GM18951 (cell line): ENCODE measurements around the gene BECN2.

ENCODE experiments used
- POLR2A ChIP-seq: IDR thresholded peaks from 4 replicates; pipeline ENCODE4 v1.6.1; 2011; ENCODE audit warnings: mild to moderate bottlenecking; ENCODE audit not compliant: insufficient read length, insufficient read depth; ENCODE audit errors: extremely low read depth
- in situ Hi-C: fragments of 300-500 bp; cut with MboI; formaldehyde crosslinking; loops from one replicate; pipeline ENCODE4 v1.12.0; 2022; ENCODE audit warnings: low sequenced_read_pairs, mixed read lengths, inconsistent platforms; ENCODE audit not compliant: unreplicated experiment

Gene BECN2, protein sequence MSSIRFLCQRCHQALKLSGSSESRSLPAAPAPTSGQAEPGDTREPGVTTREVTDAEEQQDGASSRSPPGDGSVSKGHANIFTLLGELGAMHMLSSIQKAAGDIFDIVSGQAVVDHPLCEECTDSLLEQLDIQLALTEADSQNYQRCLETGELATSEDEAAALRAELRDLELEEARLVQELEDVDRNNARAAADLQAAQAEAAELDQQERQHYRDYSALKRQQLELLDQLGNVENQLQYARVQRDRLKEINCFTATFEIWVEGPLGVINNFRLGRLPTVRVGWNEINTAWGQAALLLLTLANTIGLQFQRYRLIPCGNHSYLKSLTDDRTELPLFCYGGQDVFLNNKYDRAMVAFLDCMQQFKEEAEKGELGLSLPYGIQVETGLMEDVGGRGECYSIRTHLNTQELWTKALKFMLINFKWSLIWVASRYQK

DNA sequence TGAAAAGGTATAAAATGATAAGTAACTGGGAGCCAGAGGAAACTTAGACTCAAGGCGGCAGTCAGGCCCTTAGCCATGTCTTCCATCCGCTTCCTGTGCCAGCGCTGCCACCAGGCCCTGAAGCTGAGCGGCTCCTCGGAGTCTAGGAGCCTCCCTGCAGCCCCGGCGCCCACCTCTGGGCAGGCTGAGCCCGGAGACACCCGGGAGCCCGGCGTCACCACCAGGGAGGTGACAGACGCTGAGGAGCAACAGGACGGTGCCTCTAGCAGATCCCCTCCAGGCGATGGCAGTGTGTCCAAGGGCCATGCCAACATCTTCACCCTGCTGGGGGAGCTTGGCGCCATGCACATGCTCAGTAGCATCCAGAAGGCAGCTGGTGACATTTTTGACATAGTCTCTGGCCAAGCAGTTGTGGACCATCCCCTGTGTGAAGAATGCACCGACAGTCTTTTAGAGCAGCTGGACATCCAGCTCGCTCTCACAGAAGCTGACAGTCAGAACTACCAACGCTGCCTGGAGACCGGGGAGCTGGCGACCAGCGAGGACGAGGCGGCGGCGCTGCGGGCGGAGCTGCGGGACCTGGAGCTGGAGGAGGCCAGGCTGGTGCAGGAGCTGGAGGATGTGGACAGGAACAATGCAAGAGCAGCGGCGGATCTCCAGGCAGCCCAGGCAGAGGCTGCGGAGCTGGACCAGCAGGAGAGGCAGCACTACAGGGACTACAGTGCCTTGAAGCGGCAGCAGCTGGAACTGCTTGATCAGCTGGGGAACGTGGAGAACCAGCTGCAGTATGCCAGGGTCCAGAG, at the start of gene BECN2:
Gene BECN2, plus strand, starts transcription at position 76 of the 803 bp plus-strand sequence. Its CDS starts 0 bp downstream, at position 76.
- TF ChIP-seq POLR2A: no peak
- in situ Hi-C loops: no loop called here

DNA sequence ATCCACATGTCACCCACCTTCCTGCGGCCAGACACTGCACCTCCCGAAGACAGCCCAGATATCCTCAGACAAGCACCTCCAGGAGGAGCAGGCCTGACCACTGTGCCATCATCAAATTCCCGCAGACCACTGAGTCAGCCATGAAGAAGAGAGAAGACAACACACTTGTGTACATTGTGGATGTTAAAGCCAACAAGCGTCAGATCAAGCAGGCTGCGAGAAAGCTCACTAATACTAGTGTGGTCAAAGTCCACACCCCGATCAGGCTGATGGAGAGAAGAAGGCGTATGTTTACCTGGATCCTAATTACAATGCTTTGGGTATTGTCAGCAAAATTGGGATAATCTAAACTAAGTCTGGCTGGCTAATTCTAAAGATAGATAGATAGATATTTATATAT, 41.4 kb upstream of the BECN2 start:
- no peak for TF ChIP-seq POLR2A
- in situ Hi-C loops: no loop called here

DNA sequence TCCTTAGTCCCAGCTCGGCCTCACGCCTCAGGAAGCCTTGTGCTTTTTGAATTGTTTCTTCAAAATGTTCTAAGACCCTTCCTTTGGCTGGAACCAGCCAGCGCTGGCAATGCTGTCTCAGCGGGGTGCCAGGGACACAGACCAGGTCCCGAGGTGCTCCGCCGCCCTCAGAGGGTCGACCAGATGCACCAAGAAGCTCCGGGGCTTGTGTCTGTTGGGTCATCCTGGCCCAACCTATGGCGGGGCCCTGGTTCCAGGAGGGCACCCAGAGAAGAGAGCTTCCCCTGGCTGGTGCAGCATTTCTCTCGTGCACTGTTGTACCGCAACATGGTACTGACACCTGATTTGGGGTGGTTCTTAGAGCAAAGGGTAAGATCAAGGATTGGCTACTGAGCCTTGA, 40.1 kb upstream of the BECN2 start:
- TF ChIP-seq POLR2A: no peak
- in situ Hi-C loops: no loop called here

DNA sequence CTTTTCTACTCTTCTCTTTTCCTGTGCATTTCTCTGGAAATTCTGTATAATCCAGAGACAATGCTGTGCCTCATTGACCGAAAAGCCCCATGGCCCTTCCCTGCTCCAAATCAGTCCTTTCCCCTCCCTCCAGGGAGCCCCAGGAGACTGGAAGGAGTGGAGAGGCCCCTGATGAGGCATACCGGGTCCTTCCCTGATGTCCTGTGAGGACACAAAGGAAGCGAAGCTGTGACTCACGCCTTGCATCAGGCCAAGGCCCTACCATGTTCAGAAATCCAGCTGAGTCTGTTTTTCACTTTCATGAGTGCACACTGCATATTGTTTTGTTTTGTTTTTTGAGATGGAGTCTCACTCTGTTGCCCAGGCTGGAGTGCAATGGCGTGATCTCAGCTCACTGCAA, 38.7 kb upstream of the BECN2 start:
- in situ Hi-C loops: no loop called here
- TF ChIP-seq POLR2A: no peak

DNA sequence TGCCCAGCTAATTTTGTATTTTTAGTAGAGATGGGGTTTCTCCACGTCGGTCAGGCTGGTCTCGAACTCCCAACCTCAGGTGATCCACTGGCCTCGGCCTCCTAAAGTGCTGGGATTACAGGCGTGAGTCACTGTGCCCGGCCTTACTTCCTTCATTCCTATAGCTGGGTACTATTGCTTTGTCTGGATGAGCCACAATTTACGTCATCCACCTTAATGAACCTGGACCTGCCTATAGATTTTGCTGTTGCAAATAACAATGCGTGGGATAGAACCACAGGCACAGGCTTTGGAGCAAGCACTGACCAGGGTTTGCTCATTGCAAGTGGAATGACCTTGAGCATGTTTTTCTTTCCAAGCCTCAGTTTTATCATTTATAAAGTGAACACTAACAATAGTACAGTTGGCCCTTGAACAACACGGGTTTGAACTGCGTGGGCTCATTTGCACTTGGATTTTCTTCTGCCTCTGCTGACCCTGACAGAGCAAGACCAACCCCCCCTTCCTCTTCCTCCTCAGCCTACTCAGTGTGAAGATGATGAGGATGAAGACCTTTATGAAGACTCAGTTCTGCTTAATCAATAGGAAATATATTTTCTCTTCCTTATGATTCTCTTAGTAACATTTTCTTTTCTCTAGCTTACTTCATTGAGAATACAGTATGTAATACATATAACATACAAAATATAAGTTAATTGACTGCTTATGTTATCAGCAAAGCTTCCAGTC, 33.3 kb upstream of the BECN2 start:
- in situ Hi-C loops: no loop called here
- TF ChIP-seq POLR2A: no peak

DNA sequence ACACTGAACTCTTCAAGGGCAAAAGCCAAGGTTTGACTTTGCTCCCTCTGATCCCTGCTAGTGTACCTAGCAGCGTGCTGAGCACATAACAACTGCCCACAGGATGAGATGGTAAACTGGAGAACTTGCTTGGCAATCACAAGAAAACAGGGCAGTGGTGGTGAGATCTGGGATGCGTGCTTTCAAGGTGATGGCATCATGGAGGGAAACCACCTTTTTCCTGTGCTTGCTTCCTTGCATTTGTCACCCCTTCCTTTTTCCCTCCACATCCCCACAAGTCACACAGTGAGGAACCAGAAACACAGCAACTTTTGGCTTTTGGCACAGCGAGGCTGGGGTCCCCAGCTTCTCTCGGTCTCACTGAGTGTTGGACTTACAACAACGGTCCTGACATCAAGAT, 31.4 kb upstream of the BECN2 start:
- TF ChIP-seq POLR2A: no peak
- in situ Hi-C loops: no loop called here

DNA sequence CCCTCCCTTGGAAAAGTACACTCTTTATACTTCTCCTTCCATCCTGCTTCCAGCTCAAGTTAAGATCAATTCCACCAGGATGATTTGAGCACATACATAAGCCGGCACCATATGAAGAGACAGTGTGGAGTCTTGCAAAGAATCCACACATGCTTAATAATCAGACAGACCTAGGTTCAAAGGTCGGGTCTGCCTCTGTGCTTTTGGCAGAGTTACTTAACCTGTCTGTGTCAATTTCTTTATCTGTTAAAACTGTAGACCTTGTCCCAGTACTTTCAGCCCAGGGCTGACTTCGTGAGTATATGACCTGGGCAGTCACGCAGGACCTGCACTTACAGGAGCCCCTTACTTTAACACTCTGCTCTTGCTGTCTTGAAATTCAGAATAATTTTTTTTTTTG, 30.2 kb upstream of the BECN2 start:
- in situ Hi-C loops: no loop called here
- no peak for TF ChIP-seq POLR2A

DNA sequence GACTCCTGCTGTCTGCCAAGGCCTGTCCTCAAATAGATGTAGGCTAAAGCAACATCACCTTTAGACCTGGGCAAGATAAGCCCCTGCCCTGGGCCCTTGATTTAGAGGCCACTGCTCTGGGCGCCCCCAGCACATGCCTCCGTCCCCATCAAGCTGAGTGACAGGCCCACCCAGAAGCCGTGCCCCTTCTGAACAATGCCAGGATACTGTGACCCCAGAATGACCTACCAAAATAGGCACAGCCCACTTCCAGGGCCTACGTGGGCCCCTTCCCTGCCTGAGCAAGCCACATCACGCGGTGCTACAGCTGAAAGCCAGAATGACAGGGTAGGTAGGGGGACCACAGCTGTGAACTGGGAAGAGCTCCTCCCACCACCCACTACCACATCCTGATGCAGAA, 24.7 kb upstream of the BECN2 start:
- in situ Hi-C loops: no loop called here
- TF ChIP-seq POLR2A: no peak

DNA sequence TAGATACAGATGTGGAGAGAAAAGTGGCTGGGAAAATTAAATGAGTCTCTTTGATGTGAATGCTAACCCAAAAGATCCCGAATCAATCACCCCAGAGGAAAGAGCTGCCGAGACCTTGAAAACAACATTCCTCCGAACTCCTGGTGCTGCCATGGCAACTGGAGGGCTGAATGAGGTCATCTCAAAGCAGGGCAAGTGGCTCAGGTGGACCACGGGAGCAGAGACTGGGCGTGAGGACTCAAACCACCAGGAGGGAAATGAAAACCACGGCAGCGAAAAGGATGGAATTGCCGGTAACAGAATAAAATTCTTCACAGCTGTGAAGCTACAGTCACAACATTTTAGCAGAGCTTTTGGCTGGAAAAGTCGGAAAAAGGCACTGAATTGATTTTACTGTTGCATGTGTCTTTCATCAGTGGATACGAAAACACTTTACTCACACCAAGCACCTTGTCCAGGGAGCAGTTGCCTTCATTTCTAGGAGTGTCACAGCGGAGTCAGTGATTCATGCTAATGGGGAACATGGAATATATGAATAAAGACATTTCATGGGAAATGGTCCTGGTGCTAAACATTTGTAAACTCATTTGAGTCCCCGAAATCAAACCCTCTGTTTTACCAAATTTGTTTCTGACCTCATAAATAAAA, 23.2 kb upstream of the BECN2 start:
- in situ Hi-C loops: no loop called here
- no peak for TF ChIP-seq POLR2A

DNA sequence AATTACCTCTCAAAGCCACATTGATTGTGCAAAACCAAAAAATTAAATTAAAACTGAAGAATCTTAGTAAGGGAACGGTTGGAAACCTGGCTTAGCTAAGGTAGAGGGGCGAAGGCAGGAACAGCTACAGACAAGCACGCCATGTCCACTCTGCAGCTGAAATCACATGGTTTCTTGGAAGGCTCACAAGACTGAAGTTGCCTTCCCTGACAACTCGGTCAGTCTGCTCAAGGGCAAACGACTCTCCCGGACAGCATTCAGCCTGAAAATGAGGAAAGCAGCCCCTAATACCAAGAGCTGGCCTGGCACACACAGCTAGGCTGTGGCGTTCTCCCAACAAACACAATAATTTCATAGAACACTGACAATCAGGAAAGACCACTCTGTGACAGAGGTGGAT, 22.7 kb upstream of the BECN2 start:
- in situ Hi-C loops: no loop called here
- TF ChIP-seq POLR2A: no peak

DNA sequence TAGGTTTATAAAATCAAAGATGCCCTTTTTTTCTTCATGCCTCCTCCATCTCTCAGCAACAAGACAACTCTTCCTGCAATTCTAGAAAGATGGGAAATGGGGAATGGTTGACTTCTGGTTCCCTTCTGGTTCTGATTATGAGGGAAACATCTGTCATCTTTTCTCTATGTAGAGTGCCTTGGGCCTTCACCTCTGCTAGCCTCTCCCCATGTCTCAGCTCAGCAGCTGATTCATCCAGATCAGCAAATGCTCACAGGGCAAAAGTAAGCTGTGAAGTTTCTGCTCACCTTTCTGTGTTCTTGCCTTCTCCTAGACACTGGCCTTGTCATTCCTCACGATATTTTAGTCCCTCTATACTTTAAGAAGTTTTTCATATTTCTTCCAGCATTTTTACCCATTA, 17.8 kb upstream of the BECN2 start:
- in situ Hi-C loops: no loop called here
- TF ChIP-seq POLR2A: no peak

DNA sequence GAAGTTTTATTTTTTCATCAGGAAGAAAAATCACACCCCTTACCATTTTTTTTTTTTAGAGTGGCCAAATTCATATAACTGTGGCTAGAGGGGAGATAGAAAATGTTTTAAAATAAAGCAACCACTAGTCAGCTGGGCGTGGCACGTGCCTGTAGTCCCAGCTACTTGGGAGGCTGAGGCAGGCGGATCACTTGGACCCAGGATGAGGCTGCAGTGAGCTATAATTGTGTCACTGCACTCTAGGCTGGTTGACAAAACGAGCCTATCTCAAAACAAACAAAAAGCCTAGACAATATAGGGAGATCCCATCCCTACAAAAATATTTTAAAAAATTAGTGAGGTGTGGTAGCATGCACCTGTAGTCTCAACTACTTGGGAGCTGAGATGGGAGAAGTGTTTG, 14.8 kb upstream of the BECN2 start:
- in situ Hi-C loops: no loop called here

DNA sequence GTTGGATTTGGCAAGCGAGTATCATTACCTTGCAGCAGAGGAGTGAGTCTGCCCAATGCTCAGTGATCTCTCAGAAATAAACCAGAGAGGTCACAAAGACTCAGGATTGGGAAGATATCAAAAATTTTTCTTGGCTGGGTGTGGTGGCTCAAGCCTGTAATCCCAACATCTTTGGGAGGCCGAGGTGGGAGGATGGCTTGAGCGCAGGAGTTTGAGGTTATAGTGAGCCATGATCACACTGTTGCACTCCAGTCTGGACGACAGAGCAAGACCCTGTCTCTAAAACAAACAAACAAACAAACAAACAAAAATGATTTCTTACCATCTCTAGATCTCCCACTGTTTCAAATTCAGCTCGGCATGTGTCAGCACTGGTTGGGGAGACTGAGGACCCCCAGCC, 13.3 kb upstream of the BECN2 start:
- in situ Hi-C loops: no loop called here
- no peak for TF ChIP-seq POLR2A

More for the DNA sequence above, 14.8 kb upstream of the BECN2 start:
- no peak for TF ChIP-seq POLR2A
